ENCODE measurements around the gene CLCNKB.

CLCNKB gene

GRCh38 chr1:16072095-16072494 is 28.5 kb downstream of the CLCNKB start:
- Histone ChIP-seq H3K9me3 (no peaks in the 10 kb centered on the region), H3K4me3 (ENCODE audit: low read depth in 1 of 2, low read length in 1 of 2) (no peak overlapping the region), H3K4me1 (ENCODE audit: control insufficient read depth in 1 of 2, insufficient read depth in 1 of 2, low read depth in 1 of 2, low read length in 1 of 2) (peaks cover 2 to 3% of the 10 kb centered on the region in 2 experiments), H3K27ac (no peak overlapping the region), H3K27me3 (peaks cover 75% of the 10 kb centered on the region), H3K36me3 (no peaks in the 10 kb centered on the region)
- no peak for TF ChIP-seq CTCF (IDR thresholded peaks at IDR 0.05)

- no peak for TF ChIP-seq CTCF (IDR thresholded peaks at IDR 0.05)
- Histone ChIP-seq H3K4me1 (ENCODE audit: control insufficient read depth in 1 of 2, insufficient read depth in 1 of 2, low read depth in 1 of 2, low read length in 1 of 2) (peaks cover 2 to 3% of the 10 kb centered on the region in 2 experiments), H3K4me3 (ENCODE audit: low read depth in 1 of 2, low read length in 1 of 2) (no peak overlapping the region), H3K27ac (no peak overlapping the region), H3K27me3 (peaks cover 70% of the 10 kb centered on the region), H3K9me3 (no peaks in the 10 kb centered on the region), H3K36me3 (no peaks in the 10 kb centered on the region)
Observed at GRCh38 chr1:16072616-16073484, 29.3 kb downstream of the CLCNKB start.

GRCh38 chr1:16073490-16074119 is 30.0 kb downstream of the CLCNKB start, which contains the start of gene FAM131C:
Gene FAM131C (minus strand): TSS chr1:16073651. CDS start chr1:16073442, 209 bp downstream.
- Histone ChIP-seq H3K4me3 (ENCODE audit: low read depth in 1 of 2, low read length in 1 of 2) (no peak within 1 kb of the TSS), H3K4me1 (ENCODE audit: control insufficient read depth in 1 of 2, insufficient read depth in 1 of 2, low read depth in 1 of 2, low read length in 1 of 2) (peaks cover 2 to 3% of the 10 kb centered on the region in 2 experiments), H3K27me3 (peaks cover 63% of the 10 kb centered on the region), H3K9me3 (no peaks in the 10 kb centered on the region), H3K27ac (no peak within 1 kb of the TSS), H3K36me3 (no peaks in the 10 kb centered on the region)
- no peak for TF ChIP-seq CTCF (IDR thresholded peaks at IDR 0.05)

GRCh38 chr1:16074217-16074616 is 30.6 kb downstream of the CLCNKB start:
- H3K4me3 ChIP-seq (ENCODE audit: low read depth in 1 of 2, low read length in 1 of 2): no peak overlapping the region
- no peaks in the 10 kb centered on the region for H3K36me3 ChIP-seq
- no peak overlapping the region for H3K27ac ChIP-seq
- H3K9me3 ChIP-seq: no peaks in the 10 kb centered on the region
- no peak for TF ChIP-seq CTCF (IDR thresholded peaks at IDR 0.05)
- H3K27me3 ChIP-seq: peaks cover 63% of the 10 kb centered on the region
- H3K4me1 ChIP-seq (ENCODE audit: control insufficient read depth in 1 of 2, insufficient read depth in 1 of 2, low read depth in 1 of 2, low read length in 1 of 2): peaks cover 2 to 3% of the 10 kb centered on the region in 2 experiments

- Histone ChIP-seq H3K27me3 (peaks cover 56% of the 10 kb centered on the region), H3K27ac (no peak overlapping the region)
Observed at GRCh38 chr1:16075337-16076030, 31.9 kb downstream of the CLCNKB start.

More at GRCh38 chr1:16075337-16076030, 31.9 kb downstream of the CLCNKB start:
- no peaks in the 10 kb centered on the region for H3K9me3 ChIP-seq
- H3K4me3 ChIP-seq (ENCODE audit: low read depth in 1 of 2, low read length in 1 of 2): no peak overlapping the region
- TF ChIP-seq CTCF (IDR thresholded peaks at IDR 0.05): no peak
- no peaks in the 10 kb centered on the region for H3K36me3 ChIP-seq
- H3K4me1 ChIP-seq (ENCODE audit: control insufficient read depth in 1 of 2, insufficient read depth in 1 of 2, low read depth in 1 of 2, low read length in 1 of 2): peaks cover 2 to 3% of the 10 kb centered on the region in 2 experiments
